HG02798 (cell line): Measurements from ENCODE around the gene TRIM62.
"Not testable (repeated sequence)": the region's sequence is repeated elsewhere in the genome, so short reads cannot be mapped to it uniquely, and the experiment has no call there.

Experiments
- ATAC-seq: cut with Tn5 transposase; IDR thresholded peaks from one replicate; pipeline ENCODE4 v1.9.1; 2021; ENCODE audit warnings: mild to moderate bottlenecking; ENCODE audit not compliant: unreplicated experiment, poor library complexity

The TRIM62 gene

GRCh38 chr1:33140153-33141149 lies 41.4 kb downstream of the TRIM62 start:
- ATAC-seq = no peak

GRCh38 chr1:33137800-33138199 lies 44.0 kb downstream of the TRIM62 start:
- ATAC-seq = no peak

DNA sequence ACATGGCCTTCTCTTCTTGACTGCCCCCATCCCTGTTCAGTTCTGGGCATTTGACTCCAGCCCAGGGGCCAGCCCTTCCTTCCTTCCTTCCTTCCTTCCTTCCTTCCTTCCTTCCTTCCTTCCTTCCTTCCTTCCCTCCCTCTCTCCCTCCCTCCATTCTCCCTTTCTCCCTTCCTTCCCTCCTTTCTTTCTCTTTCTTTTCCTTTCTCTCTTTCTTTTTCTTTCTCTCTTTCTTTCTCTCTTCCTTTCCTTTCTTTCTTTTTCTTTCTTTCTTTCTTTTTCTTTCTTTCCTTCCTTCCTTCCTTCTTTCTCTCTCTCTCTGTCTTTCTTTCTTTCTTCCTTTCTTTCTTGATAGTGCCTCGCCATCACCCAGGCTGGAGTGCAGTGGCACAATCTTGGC lies 45.8 kb downstream of the TRIM62 start:
- ATAC-seq = not testable (repeated sequence)

GRCh38 chr1:33133478-33134105 lies 48.3 kb downstream of the TRIM62 start:
- ATAC-seq = no peak

DNA sequence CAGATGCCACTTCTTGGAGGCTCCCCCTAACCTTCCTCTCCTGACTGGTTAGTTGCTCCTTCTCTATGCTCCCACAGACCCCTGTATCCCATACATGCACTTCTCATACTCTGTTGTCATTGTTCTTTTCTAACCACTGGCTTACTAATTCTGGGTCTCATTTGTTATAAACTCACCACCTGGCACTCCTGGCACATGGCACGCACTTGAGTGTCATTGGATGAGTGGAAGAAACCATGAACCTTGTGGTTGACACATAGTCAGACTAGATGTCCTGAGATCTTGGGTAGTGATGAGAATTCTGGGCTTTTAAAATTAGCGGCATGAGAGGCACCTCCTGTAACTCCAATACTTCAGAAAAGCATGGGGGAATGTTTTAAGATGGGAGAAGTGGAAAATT lies 49.3 kb downstream of the TRIM62 start:
- ATAC-seq = no peak

GRCh38 chr1:33131191-33131590 lies 50.7 kb downstream of the TRIM62 start:
- ATAC-seq = no peak

DNA sequence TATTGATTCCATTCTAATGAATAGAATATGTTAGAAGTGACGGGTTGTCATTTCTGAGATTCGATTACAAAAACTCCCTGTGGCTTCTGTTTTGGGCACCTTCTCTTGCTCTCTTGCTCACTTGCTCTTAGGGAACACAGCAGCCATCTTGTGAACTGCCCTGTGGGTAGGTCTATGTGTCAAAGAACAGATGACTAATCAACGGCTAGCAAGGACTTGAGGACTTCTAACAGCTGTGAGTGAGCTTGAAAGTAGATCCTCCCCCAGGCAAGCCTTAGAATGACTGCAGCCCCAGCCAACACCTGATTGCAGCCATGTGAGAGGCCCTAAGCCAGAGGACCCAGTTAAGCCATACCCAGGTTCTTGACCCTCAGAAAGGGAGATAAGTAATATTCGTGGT lies 51.5 kb downstream of the TRIM62 start:
- ATAC-seq = no peak

DNA sequence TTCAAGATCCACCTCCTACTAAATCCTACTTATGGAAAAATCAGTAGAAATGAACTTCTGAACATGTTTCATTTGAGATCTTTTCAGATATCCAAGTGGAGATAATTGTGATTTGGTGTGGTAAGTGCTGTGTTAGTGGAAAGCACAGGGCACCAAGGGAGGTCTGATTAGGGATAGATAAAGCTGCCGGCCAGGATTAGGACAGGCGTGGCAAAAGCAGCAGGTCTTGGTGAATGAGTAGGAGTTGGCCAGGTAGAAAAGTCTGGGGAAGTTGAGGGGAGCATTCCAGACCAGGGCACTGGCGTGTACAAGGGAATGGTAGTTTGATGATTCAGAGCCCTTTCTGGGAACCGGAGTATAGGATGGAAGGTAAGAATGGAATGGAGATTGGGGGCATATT lies 53.1 kb downstream of the TRIM62 start:
- no peak for ATAC-seq

- peak; percentile 96 for ATAC-seq
Measured at GRCh38 chr1:33127001-33127823, 54.6 kb downstream of the TRIM62 start.

DNA sequence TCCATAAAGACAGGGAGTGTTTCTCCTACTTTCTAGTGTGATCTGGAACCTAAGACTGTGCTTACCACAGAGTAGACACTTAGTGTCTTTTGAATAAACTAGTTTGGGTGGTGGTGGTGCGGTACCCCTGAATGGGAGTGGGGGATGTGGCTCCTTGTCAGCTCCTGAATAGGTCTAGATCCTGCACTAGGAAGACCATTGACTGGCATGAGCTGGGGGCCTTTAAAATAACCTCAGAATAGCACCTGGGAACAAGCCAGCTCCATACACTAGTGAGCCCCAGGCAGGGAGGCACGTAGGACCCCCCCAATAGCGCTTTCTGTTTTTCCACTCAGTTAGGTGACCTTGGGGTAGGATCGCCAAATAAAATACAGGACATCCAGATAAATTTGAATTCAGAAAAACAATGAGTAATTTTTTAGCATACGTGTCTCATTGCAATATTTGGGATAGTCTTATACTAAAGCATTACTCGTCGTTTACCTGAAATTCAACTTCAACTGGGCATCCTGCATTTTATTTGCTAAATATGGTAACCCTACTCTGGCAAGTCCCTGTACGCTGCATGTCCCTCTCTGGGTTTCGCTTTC lies 55.3 kb downstream of the TRIM62 start:
- ATAC-seq = no peak

DNA sequence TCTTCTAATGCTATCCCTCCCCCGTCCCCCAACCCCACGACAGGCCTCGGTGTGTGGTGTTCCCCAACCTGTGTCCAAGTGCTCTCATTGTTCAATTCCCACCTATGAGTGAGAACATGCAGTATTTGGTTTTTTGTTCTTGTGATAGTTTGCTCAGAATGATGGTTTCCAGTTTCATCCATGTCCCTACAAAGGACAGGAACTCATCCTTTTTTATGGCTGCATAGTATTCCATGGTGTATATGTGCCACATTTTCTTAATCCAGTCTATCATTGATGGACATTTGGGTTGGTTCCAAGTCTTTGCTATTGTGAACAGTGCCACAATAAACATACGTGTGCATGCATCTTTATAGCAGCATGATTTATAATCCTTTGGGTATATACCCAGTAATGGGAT lies 57.2 kb downstream of the TRIM62 start:
- ATAC-seq = not testable (repeated sequence)

- no peak for ATAC-seq
Measured at GRCh38 chr1:33123266-33123665, 58.6 kb downstream of the TRIM62 start.

DNA sequence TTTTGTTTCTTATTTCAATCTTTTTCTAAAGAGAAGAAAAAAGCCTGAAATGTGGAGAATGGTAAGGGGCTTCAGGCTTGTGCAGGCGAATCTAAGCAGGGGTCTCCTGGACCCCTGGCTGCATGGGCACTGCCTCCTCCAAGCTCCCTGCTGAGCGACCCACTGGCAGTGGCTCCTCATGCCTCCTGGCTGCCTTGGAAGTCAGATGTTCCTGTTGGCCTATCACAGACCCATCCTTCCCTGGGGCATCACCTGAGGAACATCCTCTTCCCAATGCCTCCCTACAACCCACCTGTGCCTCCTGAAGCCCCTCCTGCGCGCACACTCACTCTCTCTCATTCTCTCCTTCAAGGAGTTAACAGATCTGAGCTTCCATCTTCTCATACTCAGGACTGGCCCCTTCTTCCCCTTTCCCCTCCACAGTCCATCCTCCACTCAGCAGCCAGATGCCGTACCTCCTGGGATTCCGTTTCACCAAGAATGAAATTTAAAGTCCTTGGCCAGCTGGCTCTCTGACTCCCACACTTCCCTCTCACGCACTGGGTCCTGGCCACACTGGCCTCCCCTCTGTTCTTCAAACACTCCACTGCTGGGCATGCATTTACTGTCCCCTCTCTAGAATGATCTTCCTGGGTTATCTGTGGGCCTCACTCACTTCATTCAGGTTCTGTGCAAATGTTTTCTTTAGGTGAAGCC lies 59.2 kb downstream of the TRIM62 start:
- ATAC-seq = no peak

GRCh38 chr1:33121728-33122127 lies 60.1 kb downstream of the TRIM62 start:
- ATAC-seq = no peak

DNA sequence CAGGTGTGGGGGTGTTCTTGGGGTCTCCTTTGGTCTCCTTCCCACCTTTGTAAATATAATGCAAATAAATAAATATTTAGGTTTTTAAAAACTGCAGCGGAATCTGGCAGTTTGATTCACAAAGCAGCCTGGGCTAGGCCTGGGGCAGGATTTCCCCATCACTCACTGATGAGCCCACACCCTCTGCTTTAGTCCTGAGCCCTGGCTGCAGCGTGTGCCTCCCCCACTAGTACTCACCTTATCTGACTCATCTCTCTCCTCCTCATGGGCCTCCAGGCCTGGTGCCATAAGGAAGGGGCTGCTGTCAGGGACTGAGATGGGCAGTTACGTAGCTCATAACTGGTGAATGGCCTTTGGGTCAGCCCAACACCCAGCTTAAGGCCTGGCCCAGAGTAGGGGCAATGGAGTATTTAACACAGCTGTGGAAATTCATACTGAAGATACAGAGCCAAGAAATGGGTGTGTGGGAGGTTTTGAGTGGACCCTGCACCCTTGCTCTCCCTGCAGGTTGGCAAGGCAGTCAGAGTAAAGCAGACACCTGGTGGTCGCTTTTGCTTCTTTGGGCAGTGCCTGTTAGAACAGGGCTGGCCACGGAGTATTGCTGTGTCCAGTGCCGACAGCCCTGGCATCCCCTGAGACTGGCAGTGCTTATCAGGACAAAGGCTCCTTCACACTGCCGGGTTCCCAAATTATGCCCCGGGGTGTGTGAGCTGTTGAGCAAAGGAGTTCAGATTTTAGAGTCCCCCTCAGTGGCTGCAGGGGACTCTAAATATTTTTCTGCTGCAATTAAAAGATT lies 61.2 kb downstream of the TRIM62 start:
- ATAC-seq = no peak

DNA sequence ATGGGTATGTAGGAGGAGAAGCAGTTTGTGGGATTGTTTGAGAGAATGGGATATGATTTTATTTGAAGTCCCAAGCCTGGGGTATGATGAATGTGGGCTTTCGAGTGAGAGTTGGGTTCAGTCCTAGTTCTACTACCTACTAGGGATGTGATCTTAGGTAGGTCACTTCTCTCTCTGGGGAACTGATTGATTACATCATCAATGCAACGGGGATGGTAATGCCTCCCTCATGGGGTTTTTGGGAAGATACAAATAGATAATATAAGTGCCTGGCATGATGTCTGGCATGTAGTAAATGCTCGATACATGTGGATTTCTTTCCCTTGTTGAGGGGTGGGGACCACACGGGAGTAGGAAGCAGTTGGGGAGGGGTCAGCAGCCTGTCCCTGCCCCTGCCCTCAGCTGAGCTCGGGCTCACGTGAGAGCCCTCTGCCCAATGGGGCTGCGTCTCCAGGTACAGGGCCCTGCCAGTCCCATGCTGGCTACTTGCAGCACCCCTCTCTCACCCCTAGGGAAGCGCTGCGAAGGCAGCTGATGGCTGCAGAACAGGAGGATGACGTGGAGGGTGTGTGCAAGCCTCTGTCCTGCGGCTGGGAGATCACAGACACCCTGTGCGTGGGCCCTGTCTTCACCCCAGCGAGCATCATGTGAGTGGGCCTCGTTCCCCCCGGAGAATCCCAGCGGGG lies 62.2 kb downstream of the TRIM62 start:
- no peak for ATAC-seq

GRCh38 chr1:33119050-33119449 lies 62.8 kb downstream of the TRIM62 start:
- no peak for ATAC-seq

DNA sequence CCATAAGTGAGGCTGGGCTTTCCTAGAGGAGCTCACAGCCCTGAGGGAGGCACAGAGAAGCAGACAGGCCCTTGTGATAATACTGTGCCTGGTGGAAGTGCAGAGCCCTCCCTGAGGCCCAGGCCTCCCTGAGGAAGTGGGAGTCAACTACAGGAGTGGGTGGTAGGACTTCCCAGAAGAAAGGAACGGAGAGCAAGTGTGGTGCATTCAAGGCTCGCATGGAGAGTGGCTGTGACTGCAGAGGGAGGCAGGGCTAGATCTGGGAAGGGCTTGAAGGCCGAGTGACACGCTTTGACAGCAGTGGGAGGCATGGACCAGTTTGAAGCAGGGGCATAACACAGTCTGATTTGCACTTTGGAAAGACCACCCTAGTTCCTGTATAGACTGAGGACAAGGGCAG lies 63.6 kb downstream of the TRIM62 start:
- no peak for ATAC-seq
